Measurements from ENCODE around the gene VPS13C.

DNA sequence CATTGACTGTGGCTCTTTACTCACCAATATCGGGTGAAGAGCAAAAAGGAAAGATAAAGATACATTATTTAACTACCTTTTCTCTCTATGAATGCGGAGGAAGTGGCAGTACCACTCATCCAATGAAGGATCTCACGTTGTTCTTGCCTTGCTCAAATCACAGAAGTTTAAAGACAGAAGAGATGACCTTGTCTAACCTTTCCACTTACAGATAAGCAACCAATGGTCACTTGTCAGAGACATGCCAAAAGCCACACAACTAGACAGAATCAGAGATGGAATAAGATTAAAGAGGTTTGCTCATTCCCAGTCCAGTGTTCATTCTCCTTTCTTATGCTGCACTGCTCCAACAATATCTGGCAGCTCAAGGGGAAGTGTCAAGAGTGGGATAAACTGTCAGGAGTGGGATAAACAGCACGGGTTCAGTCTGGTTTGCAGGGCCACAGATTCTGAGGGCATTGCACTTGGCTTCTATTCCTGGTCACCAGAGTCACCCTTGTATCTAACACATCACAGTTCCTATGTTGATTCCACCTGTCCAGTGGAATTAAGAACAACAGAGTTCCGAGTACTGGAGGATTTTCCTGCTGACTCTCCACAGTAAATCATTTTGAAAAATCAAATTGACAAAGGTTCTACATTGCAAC is 6.7 kb downstream of the VPS13C start:
- TF ChIP-seq, protein P1, sequence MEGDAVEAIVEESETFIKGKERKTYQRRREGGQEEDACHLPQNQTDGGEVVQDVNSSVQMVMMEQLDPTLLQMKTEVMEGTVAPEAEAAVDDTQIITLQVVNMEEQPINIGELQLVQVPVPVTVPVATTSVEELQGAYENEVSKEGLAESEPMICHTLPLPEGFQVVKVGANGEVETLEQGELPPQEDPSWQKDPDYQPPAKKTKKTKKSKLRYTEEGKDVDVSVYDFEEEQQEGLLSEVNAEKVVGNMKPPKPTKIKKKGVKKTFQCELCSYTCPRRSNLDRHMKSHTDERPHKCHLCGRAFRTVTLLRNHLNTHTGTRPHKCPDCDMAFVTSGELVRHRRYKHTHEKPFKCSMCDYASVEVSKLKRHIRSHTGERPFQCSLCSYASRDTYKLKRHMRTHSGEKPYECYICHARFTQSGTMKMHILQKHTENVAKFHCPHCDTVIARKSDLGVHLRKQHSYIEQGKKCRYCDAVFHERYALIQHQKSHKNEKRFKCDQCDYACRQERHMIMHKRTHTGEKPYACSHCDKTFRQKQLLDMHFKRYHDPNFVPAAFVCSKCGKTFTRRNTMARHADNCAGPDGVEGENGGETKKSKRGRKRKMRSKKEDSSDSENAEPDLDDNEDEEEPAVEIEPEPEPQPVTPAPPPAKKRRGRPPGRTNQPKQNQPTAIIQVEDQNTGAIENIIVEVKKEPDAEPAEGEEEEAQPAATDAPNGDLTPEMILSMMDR (IDR thresholded peaks at IDR 0.05), result no peak
- no peak for TF ChIP-seq POLR2A (IDR thresholded peaks at IDR 0.05)
